NT2/D1 (cell line): ENCODE results near the gene FIBCD1.

Experiments
- DNase-seq: peaks from one replicate; pipeline ENCODE4 v3.0.0-alpha.2; 2011; ENCODE audit warnings: low read depth, low spot score
- H3K27me3 ChIP-seq: 2 replicates; pipeline ENCODE4 v1.6.0; 2011; ENCODE audit warnings: mild to moderate bottlenecking; ENCODE audit not compliant: insufficient read length, insufficient read depth
- H3K36me3 ChIP-seq: 2 replicates; pipeline ENCODE4 v1.6.1; 2011; ENCODE audit warnings: mild to moderate bottlenecking, low read length, mixed read lengths; ENCODE audit not compliant: insufficient read depth, insufficient read length
- H3K4me1 ChIP-seq: 2 replicates; pipeline ENCODE4 v1.5.1; 2011; ENCODE audit not compliant: insufficient read depth, insufficient read length
- H3K4me3 ChIP-seq: 2 replicates; pipeline ENCODE4 v1.5.1; 2011; ENCODE audit warnings: low read depth; ENCODE audit not compliant: insufficient read length
- H3K9ac ChIP-seq: 2 replicates; pipeline ENCODE4 v1.6.0; 2011; ENCODE audit warnings: low read depth; ENCODE audit not compliant: insufficient read length
- H3K9me3 ChIP-seq: 2 replicates; pipeline ENCODE4 v1.5.1; 2011; ENCODE audit warnings: mild to moderate bottlenecking, low read length; ENCODE audit not compliant: insufficient read depth
- SUZ12 ChIP-seq: IDR thresholded peaks from 2 replicates; pipeline ENCODE4 v1.6.1; 2011; ENCODE audit not compliant: insufficient read length, insufficient read depth; ENCODE audit errors: extremely low read depth
- YY1 ChIP-seq: IDR thresholded peaks from 2 replicates; pipeline ENCODE4 v1.6.1; 2011; ENCODE audit not compliant: insufficient read length, insufficient read depth
- ZNF274 ChIP-seq: IDR thresholded peaks from 2 replicates; pipeline ENCODE4 v1.6.1; 2011; ENCODE audit warnings: mild to moderate bottlenecking, low read depth, low read length

The FIBCD1 gene

DNA sequence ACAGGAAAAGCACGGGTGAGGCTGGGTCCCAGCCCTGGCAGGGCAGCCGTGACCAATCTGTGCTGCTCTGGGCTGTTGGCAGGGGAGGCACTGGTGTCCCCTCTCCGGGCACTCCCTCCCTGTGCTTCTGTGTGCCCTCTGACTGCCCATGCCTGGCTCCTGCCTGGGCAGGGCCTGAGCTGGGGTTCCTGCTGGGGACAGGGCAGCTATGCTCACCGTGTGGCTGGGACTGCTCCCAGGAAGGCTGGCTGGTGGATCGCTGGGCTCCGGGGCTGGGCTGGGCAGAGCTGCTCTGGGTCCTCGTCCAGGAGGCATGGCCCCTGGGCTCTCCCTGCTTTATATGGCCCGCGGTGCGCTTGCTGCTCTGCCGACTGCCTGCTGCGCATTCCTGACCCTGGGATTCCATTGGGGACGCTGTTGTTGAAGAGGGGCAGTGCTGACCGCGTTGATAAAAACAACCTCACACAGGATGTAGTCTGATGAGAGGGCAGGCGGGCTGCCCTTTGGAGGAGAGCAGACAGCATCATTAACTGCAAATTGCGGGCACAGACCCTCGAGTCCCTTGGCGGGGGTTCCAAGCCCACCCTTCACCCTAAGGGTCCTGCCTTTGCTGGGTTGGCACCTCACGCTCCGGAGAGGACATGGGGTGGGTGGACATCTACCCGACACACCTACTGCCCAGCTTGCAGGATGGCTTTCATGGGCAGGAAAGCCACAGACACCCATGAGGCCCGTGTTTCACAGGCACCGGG lies 43.4 kb downstream of the FIBCD1 start:
- Histone ChIP-seq H3K4me1 (peaks cover 6% of the 10 kb centered on the region), H3K9me3 (no peaks in the 10 kb centered on the region), H3K4me3 (no peak overlapping the region), H3K27me3 (no peaks in the 10 kb centered on the region), H3K36me3 (peaks cover 37% of the 10 kb centered on the region), H3K9ac (peak overlapping the region; percentile 28)
- DNase-seq: no peak
- TF ChIP-seq ZNF274 (no peak), YY1 (no peak), SUZ12 (no peak)

DNA sequence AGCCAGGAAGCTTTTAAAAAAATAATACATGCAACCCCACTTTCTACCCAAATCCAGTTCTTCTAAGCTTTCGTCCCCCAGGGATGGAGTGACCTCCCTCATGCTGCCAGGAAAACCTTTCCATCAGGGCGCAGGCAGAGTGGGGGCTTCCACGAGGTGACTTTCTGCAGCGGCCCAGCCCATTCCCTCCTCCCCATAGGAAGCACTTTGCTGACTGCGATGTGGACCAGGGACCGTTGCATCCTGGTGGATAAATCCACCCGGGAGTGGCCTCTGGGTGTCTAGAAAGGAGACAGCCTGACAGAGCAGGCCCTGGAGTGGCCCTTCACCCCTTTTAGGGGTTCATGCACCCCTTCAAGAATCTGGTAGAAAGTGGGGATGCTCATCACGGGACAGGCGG lies 44.0 kb downstream of the FIBCD1 start:
- Histone ChIP-seq H3K4me1 (peaks cover 6% of the 10 kb centered on the region), H3K9me3 (no peaks in the 10 kb centered on the region), H3K4me3 (no peak overlapping the region), H3K9ac (no peak overlapping the region), H3K27me3 (no peaks in the 10 kb centered on the region), H3K36me3 (peaks cover 44% of the 10 kb centered on the region)
- DNase-seq: no peak
- TF ChIP-seq YY1 (no peak), SUZ12 (no peak), ZNF274 (no peak)

DNA sequence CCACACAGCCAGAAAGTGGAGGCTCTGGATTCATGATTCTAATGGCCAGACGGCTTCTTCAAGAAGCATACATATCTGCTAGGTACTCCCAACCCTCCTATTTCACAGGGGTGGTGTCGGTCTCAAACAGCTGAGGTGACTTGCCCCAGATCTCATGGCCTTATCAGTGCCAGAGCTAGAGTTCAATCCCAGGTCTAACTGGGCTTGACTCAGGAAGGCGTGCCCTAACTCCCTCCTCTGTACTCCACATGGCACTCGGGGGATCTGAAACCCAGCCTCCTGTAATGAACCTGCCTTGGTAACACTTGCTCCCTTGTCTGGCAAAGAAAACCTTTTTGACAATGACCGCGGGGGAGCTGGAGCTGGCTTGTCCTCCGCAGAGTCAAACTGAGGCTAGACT lies 44.5 kb downstream of the FIBCD1 start:
- no peak for DNase-seq
- H3K36me3 ChIP-seq: peaks cover 47% of the 10 kb centered on the region
- TF ChIP-seq YY1: no peak
- no peak for TF ChIP-seq SUZ12
- TF ChIP-seq ZNF274: no peak
- peaks cover 6% of the 10 kb centered on the region for H3K4me1 ChIP-seq
- no peaks in the 10 kb centered on the region for H3K27me3 ChIP-seq
- no peaks in the 10 kb centered on the region for H3K9me3 ChIP-seq
- no peak overlapping the region for H3K9ac ChIP-seq
- H3K4me3 ChIP-seq: no peak overlapping the region

DNA sequence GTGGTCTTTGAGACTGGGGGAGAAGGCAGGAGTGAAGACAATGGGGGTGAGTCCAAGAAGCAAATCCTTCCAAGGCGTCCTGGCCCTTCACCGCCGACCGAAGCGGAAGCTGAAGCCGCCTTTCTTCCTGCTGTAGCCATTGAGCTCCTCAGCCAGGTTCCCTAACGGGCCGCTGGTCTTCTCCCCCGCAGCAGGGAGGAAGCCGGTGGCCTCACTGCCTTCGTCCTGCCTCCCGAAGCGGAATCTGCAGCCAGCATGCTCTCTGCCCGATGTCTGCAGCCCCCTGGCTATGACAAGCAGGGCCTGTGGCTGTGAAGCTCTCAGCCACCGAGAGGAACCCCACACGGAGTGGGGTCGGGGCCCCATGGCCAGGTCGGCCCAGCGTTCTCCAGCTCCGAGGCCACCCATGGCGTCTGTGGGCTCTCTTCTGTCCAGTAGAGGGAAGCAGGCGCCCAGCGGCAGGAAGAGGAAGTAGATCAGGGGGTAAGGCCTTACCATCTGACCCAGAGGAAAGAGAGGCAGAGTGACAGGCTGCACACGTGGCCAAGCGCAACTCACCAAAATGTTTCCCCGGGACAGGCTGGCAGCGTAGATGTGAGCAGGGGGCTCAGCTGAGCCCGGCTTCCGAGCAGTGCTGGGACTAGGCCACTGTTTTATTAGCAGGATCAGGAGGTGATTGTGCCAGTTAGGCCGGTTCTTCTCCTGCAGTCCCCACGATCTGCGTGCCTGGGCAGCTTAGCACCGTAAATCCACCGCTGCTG lies 45.5 kb downstream of the FIBCD1 start:
- no peak overlapping the region for H3K4me3 ChIP-seq
- H3K27me3 ChIP-seq: no peaks in the 10 kb centered on the region
- no peak overlapping the region for H3K9ac ChIP-seq
- H3K36me3 ChIP-seq: peaks cover 53% of the 10 kb centered on the region
- peaks cover 6% of the 10 kb centered on the region for H3K4me1 ChIP-seq
- no peaks in the 10 kb centered on the region for H3K9me3 ChIP-seq
- no peak for TF ChIP-seq YY1
- TF ChIP-seq ZNF274: no peak
- no peak for TF ChIP-seq SUZ12
- no peak for DNase-seq

DNA sequence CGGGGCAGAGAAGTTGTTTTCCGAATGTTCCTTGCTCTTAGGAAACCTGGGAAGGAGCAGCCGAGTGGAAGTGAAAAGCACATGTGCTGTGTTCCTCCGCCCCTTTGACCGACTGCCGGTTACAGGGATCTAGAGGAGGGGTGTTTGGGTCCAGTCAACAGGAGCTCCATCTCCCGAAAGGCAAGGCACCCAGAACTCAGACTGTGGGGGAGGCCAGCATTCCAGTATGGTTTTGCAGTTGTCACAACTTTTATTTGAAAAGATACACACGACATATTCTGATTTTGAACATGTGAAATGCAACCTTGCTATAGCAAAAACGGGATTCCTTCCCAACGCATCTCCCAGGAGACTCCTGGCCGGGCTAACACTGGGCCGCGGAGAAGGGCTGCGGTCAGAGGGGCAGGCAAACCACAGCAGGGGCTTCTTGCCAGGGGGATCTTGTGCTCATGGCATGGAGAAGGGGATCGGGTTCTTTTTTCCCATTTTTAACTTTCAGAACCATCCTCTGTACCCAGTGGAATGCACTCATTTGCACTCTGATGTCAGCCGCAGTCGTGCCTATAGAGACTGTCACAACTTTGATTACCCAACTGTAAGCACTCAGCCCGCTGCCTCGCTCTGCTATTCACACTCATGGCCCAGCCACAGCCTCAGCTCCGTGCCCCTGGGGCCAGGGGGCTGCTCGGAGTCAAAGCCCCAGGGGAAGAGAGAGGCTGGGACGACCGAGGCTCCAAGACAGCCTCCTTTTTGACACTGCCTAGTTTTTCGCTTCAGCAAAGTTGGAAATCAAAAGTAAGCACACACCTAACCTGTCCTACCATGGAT lies 46.4 kb downstream of the FIBCD1 start:
- Histone ChIP-seq H3K4me1 (peaks cover 4% of the 10 kb centered on the region), H3K9ac (no peak overlapping the region), H3K9me3 (no peaks in the 10 kb centered on the region), H3K4me3 (no peak overlapping the region), H3K36me3 (peaks cover 62% of the 10 kb centered on the region), H3K27me3 (no peaks in the 10 kb centered on the region)
- no peak for DNase-seq
- TF ChIP-seq ZNF274 (no peak), YY1 (no peak), SUZ12 (no peak)

DNA sequence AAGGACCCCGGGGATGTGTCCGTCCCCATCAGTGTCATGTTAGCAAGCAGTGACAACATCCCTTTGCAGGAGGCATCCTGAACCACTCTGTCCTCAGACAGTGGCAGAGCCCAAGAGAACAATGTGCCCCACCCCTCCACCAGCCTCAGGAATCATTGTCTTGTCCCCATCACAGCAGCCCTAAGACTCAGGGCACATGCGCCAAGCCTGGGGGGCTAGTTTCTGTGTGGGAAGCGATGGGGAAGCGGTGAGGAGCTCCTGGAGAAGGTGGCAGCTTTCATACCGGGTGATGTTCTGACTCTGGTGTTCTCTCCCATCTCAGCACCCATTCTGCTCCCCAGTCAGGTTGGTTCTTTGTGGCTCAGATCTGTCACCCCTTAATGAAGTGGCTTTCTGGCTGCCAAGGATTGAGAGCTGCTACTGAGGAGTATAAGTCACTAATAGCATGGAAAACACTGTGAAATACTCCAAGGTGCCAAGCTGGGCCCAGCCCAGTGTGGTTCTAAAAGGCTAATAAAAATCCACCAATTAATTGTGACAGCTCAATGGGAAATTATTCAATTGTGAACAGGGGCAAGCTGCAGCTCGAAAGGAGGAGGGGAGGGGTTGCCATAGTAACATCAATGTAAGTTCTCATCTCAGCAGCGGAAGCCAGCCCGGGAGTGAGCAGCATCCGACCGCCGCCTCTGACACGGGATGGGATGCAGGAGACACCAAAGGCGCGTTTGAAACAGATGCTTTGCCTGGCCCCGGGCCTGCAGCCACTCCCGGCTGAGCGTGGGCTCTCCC lies 47.2 kb downstream of the FIBCD1 start:
- no peak for TF ChIP-seq YY1
- no peak for TF ChIP-seq SUZ12
- TF ChIP-seq ZNF274: no peak
- H3K9me3 ChIP-seq: no peaks in the 10 kb centered on the region
- H3K27me3 ChIP-seq: no peaks in the 10 kb centered on the region
- DNase-seq: no peak
- H3K36me3 ChIP-seq: peaks cover 69% of the 10 kb centered on the region
- no peak overlapping the region for H3K4me3 ChIP-seq
- H3K9ac ChIP-seq: peak overlapping the region; percentile 17
- peaks cover 4% of the 10 kb centered on the region for H3K4me1 ChIP-seq
